HepG2 (cell line): ENCODE data around the gene PDPK1. TPM values are rescaled to one million over a fixed set of nuclear protein-coding genes. Genes with fewer than 3 reads are reported as not detected.

Experiments
- CHD2 ChIP-seq: IDR thresholded peaks from 2 replicates; pipeline ENCODE4 v1.6.1; 2011; ENCODE audit warnings: low read depth, low read length, improper control_type of control experiment
- HNF4A ChIP-seq: sonication (generic); formaldehyde crosslinking; IDR thresholded peaks from 2 replicates; pipeline ENCODE4 v1.4.0; 2020; ENCODE audit warnings: missing genetic modification reagents
- JUNB ChIP-seq: sonication (generic); formaldehyde crosslinking; IDR thresholded peaks from 2 replicates; pipeline ENCODE4 v1.8.0; 2022; ENCODE audit warnings: missing genetic modification reagents, mild to moderate bottlenecking, borderline replicate concordance
- KDM5A ChIP-seq: fragments of 200-600 bp; sonication (generic); IDR thresholded peaks from 2 replicates; pipeline ENCODE4 v1.7.0; 2018; ENCODE audit warnings: antibody characterized with exemption, mild to moderate bottlenecking, low read length, borderline replicate concordance
- NFIC ChIP-seq: IDR thresholded peaks from 2 replicates; pipeline ENCODE4 v1.6.1; 2012; ENCODE audit warnings: mild to moderate bottlenecking, low read length, inconsistent platforms
- XRCC5 ChIP-seq: fragments of 200-400 bp; formaldehyde crosslinking; optimal IDR thresholded peaks from 2 replicates; pipeline ENCODE3; 2017; ENCODE audit warnings: mild to moderate bottlenecking, low read length
- ZNF230 ChIP-seq: sonication (generic); formaldehyde crosslinking; IDR thresholded peaks from 2 replicates; pipeline ENCODE4 v1.4.0; 2020; ENCODE audit warnings: mild to moderate bottlenecking, missing genetic modification reagents
- ZNF605 ChIP-seq: sonication (generic); formaldehyde crosslinking; IDR thresholded peaks from 2 replicates; pipeline ENCODE4 v1.8.0; 2022; ENCODE audit warnings: mild to moderate bottlenecking, missing genetic modification reagents
- ZNF670 ChIP-seq: sonication (generic); formaldehyde crosslinking; IDR thresholded peaks from 2 replicates; pipeline ENCODE4 v1.8.0; 2022; ENCODE audit warnings: mild to moderate bottlenecking, missing genetic modification reagents, borderline replicate concordance
- ZNF746 ChIP-seq: sonication (generic); formaldehyde crosslinking; IDR thresholded peaks from 2 replicates; pipeline ENCODE4 v1.8.0; 2022; ENCODE audit warnings: mild to moderate bottlenecking, missing genetic modification reagents
- ZNF761 ChIP-seq: sonication (generic); formaldehyde crosslinking; conservative IDR thresholded peaks from 2 replicates; pipeline ENCODE4 v1.4.0; 2020; ENCODE audit warnings: mild to moderate bottlenecking, missing genetic modification reagents
- ZNF780A ChIP-seq: sonication (generic); formaldehyde crosslinking; IDR thresholded peaks from 2 replicates; pipeline ENCODE4 v1.8.0; 2022; ENCODE audit warnings: mild to moderate bottlenecking, missing genetic modification reagents, moderate library complexity
- ZSCAN9 ChIP-seq: IDR thresholded peaks from 2 replicates; pipeline ENCODE4 v1.6.1; 2016; ENCODE audit warnings: borderline replicate concordance
- polyA plus RNA-seq, 8 experiments: library from polyadenylated mRNA; depleted of rRNA in 3 of 8; stranded (reverse) in 7 of 8; unstranded in 1 of 8; fragments of >200 nt; fragmentation: Illumina TruSeq in 4 of 8; extraction: Trizol in 4 of 8; gene quantifications; 2 replicates each; pipeline versions ENCODE4 v1.2.1 to v1.2.3, GENCODE V29; 2011 to 2016; ENCODE audit warnings: low read depth in 4 of 8, missing spikeins in 1 of 8, mixed read lengths in 1 of 8; ENCODE audit not compliant: insufficient read depth in 1 of 8
- total RNA-seq, 5 experiments: library from RNA; depleted of rRNA; stranded (reverse); fragments of >200 nt; fragmentation: Illumina TruSeq; extraction: Trizol; gene quantifications; 2 replicates each; pipeline ENCODE4 v1.2.3, GENCODE V29; 2016; ENCODE audit warnings: low read depth in 1 of 5
- TF ChIP-seq, protein P1 (sequence below): sonication (generic); formaldehyde crosslinking; IDR thresholded peaks from 2 replicates; pipeline ENCODE4 v1.5.0; 2020; ENCODE audit warnings: mild to moderate bottlenecking, missing genetic modification reagents, borderline replicate concordance
- TF ChIP-seq, protein P2 (sequence below): sonication (generic); formaldehyde crosslinking; conservative IDR thresholded peaks from 2 replicates; pipeline ENCODE4 v1.8.0; 2022; ENCODE audit warnings: mild to moderate bottlenecking, moderate library complexity, missing genetic modification reagents
- TF ChIP-seq, protein P3 (sequence below): sonication (generic); formaldehyde crosslinking; IDR thresholded peaks from 2 replicates; pipeline ENCODE4 v1.5.0; 2020; ENCODE audit warnings: missing genetic modification reagents, mild to moderate bottlenecking, borderline replicate concordance

Gene PDPK1
- total and polyA plus RNA-seq, 2 of the 13 experiments (the other 11 are each of a cell fraction or from before 2014, with no cell fraction given) = 59.6 to 129 TPM

DNA sequence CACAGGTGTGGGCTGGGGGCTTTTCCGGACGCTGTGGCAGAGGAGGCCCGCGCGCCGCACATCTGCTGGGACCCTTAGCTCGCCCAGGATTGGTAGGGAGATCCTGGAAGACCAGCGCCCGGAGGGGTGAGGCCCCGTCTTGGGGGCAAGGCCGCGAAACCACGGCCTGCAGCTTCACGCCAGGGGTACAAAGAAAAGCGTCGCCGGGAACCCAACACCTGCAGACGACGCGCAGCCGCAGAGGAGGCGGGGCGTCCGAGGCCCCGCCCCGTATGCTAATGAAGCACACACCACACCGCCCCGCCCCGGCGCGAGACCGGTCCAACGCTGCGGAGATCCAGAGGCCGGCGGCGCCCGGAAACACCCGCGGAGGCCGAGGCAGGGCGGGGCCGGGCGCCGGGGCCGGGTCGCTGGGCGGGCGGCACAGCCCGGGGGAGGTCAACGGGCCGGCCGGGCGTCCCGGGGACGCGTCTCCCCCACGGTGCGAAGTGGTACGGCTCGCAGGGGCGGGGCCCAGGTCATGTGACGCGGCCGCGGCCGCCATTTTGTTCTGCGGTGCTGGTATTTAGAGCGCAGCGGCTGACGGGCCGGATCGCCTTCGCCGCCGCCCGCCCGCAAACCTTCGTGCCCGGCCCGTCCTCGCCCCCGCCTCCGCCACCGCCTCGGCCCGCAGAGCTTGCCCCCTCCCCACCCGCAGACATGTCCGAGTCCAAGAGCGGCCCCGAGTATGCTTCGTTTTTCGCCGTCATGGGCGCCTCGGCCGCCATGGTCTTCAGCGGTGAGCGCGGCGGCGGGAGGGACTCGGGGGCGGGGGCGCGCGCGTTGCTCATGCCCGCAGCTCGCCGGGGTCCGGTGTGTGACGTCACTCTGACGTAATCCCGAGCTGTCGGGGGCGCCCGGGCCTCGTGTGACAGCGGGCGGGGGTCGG is 24.2 kb upstream of the PDPK1 start, which contains the start of gene ATP6V0C (continued):
- TF ChIP-seq XRCC5 (peak; percentile 50), ZNF230 (no peak), HNF4A (CRISPR knock-in tag) (no peak), ZNF761 (CRISPR knock-in tag) (no peak), ZSCAN9 (CRISPR knock-in tag) (no peak), CHD2 (no peak), ZNF780A (CRISPR knock-in tag) (no peak), NFIC (no peak), ZNF670 (CRISPR knock-in tag) (peak; percentile 47; the same call in 1 of the 2 replicates), ZNF746 (CRISPR knock-in tag) (no peak; the same call in 1 of the 2 replicates), JUNB (CRISPR knock-in tag) (no peak), ZNF605 (no peak), KDM5A (no peak)
- TF ChIP-seq, protein P1, sequence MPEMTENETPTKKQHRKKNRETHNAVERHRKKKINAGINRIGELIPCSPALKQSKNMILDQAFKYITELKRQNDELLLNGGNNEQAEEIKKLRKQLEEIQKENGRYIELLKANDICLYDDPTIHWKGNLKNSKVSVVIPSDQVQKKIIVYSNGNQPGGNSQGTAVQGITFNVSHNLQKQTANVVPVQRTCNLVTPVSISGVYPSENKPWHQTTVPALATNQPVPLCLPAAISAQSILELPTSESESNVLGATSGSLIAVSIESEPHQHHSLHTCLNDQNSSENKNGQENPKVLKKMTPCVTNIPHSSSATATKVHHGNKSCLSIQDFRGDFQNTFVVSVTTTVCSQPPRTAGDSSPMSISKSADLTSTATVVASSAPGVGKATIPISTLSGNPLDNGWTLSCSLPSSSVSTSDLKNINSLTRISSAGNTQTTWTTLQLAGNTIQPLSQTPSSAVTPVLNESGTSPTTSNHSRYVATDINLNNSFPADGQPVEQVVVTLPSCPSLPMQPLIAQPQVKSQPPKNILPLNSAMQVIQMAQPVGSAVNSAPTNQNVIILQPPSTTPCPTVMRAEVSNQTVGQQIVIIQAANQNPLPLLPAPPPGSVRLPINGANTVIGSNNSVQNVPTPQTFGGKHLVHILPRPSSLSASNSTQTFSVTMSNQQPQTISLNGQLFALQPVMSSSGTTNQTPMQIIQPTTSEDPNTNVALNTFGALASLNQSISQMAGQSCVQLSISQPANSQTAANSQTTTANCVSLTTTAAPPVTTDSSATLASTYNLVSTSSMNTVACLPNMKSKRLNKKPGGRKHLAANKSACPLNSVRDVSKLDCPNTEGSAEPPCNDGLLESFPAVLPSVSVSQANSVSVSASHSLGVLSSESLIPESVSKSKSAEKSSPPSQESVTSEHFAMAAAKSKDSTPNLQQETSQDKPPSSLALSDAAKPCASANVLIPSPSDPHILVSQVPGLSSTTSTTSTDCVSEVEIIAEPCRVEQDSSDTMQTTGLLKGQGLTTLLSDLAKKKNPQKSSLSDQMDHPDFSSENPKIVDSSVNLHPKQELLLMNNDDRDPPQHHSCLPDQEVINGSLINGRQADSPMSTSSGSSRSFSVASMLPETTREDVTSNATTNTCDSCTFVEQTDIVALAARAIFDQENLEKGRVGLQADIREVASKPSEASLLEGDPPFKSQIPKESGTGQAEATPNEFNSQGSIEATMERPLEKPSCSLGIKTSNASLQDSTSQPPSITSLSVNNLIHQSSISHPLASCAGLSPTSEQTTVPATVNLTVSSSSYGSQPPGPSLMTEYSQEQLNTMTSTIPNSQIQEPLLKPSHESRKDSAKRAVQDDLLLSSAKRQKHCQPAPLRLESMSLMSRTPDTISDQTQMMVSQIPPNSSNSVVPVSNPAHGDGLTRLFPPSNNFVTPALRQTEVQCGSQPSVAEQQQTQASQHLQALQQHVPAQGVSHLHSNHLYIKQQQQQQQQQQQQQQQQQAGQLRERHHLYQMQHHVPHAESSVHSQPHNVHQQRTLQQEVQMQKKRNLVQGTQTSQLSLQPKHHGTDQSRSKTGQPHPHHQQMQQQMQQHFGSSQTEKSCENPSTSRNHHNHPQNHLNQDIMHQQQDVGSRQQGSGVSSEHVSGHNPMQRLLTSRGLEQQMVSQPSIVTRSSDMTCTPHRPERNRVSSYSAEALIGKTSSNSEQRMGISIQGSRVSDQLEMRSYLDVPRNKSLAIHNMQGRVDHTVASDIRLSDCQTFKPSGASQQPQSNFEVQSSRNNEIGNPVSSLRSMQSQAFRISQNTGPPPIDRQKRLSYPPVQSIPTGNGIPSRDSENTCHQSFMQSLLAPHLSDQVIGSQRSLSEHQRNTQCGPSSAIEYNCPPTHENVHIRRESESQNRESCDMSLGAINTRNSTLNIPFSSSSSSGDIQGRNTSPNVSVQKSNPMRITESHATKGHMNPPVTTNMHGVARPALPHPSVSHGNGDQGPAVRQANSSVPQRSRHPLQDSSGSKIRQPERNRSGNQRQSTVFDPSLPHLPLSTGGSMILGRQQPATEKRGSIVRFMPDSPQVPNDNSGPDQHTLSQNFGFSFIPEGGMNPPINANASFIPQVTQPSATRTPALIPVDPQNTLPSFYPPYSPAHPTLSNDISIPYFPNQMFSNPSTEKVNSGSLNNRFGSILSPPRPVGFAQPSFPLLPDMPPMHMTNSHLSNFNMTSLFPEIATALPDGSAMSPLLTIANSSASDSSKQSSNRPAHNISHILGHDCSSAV (CRISPR knock-in tag) = no peak
- TF ChIP-seq, protein P2, sequence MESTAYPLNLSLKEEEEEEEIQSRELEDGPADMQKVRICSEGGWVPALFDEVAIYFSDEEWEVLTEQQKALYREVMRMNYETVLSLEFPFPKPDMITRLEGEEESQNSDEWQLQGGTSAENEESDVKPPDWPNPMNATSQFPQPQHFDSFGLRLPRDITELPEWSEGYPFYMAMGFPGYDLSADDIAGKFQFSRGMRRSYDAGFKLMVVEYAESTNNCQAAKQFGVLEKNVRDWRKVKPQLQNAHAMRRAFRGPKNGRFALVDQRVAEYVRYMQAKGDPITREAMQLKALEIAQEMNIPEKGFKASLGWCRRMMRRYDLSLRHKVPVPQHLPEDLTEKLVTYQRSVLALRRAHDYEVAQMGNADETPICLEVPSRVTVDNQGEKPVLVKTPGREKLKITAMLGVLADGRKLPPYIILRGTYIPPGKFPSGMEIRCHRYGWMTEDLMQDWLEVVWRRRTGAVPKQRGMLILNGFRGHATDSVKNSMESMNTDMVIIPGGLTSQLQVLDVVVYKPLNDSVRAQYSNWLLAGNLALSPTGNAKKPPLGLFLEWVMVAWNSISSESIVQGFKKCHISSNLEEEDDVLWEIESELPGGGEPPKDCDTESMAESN (CRISPR knock-in tag) = 0 out of 2 replicates have a peak, but pooled peaks have one; percentile 7
- TF ChIP-seq, protein P3, sequence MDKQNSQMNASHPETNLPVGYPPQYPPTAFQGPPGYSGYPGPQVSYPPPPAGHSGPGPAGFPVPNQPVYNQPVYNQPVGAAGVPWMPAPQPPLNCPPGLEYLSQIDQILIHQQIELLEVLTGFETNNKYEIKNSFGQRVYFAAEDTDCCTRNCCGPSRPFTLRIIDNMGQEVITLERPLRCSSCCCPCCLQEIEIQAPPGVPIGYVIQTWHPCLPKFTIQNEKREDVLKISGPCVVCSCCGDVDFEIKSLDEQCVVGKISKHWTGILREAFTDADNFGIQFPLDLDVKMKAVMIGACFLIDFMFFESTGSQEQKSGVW (CRISPR knock-in tag) = no peak
